Activated T-helper 17 cell treated with anti-CD3 and anti-CD28 coated beads, Interleukin-2, amount 50 U/mL, for 72 hours (primary cell): ENCODE data around the gene JUNB. TPM values are rescaled to one million over a fixed set of nuclear protein-coding genes. Genes with fewer than 3 reads are reported as not detected.
"Not testable (repeated sequence)": the region's sequence is repeated elsewhere in the genome, so short reads cannot be mapped to it uniquely, and the experiment has no call there.

ENCODE experiments used
- ATAC-seq: fragments of 150-1000 bp; cut with Tn5 transposase; replicated peaks from 2 replicates; pipeline ENCODE4 v1.10.0; 2021; ENCODE audit warnings: mild to moderate bottlenecking, moderate library complexity
- H3K27ac Mint-ChIP-seq: one replicate; pipeline ENCODE4 v1.8.0; 2022; ENCODE audit warnings: mixed read lengths
- H3K27me3 Mint-ChIP-seq: one replicate; pipeline ENCODE4 v1.8.0; 2022; ENCODE audit warnings: mixed read lengths
- H3K36me3 Mint-ChIP-seq: one replicate; pipeline ENCODE4 v1.8.0; 2022; ENCODE audit warnings: low read depth, mild to moderate bottlenecking, mixed read lengths
- H3K4me1 Mint-ChIP-seq: one replicate; pipeline ENCODE4 v1.8.0; 2022; ENCODE audit warnings: mixed read lengths
- H3K4me3 Mint-ChIP-seq: one replicate; pipeline ENCODE4 v1.8.0; 2022; ENCODE audit warnings: mild to moderate bottlenecking, mixed read lengths
- H3K9me3 Mint-ChIP-seq: one replicate; pipeline ENCODE4 v1.8.0; 2022; ENCODE audit warnings: mixed read lengths
- total RNA-seq, 2 donors: library from RNA; stranded (reverse); gene quantifications; one replicate each; pipeline ENCODE4 v1.2.3, GENCODE V29; 2022

JUNB gene
- total RNA-seq, 2 donors from 2014 or later = 328 to 586 TPM

DNA sequence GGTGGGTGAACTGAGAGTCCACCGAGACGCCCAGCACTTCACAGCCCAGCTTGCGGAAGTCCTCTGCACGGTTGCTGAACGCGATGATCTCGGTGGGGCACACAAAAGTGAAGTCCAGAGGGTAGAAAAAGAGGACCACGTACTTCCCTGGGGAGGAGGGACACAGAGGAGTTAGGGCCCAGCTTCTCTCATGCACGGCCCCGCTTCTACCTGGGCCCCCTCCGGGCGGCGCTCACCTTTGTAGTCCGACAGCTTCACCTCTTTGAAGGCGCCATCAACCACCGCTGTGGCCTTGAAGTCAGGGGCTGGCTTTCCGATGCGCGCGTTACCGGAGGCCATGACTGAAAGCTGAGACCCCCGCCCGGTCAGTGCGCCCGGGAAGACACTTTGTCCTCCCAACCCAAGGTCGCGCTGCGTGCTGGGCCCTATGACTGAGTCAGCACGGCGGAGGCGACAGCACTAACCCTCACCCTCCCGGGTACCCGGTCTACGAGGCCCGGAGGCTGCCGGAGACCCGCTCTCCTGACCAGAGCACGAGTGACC lies 9.7 kb downstream of the JUNB start:
- Mint-ChIP-seq H3K4me1 (peaks cover 13% of the 10 kb centered on the region), H3K36me3 (peaks cover 50% of the 10 kb centered on the region), H3K9me3 (no peaks in the 10 kb centered on the region), H3K27ac (peak overlapping the region; percentile 75), H3K27me3 (no peaks in the 10 kb centered on the region), H3K4me3 (peak overlapping the region; percentile 83)
- ATAC-seq = peak; percentile 49

DNA sequence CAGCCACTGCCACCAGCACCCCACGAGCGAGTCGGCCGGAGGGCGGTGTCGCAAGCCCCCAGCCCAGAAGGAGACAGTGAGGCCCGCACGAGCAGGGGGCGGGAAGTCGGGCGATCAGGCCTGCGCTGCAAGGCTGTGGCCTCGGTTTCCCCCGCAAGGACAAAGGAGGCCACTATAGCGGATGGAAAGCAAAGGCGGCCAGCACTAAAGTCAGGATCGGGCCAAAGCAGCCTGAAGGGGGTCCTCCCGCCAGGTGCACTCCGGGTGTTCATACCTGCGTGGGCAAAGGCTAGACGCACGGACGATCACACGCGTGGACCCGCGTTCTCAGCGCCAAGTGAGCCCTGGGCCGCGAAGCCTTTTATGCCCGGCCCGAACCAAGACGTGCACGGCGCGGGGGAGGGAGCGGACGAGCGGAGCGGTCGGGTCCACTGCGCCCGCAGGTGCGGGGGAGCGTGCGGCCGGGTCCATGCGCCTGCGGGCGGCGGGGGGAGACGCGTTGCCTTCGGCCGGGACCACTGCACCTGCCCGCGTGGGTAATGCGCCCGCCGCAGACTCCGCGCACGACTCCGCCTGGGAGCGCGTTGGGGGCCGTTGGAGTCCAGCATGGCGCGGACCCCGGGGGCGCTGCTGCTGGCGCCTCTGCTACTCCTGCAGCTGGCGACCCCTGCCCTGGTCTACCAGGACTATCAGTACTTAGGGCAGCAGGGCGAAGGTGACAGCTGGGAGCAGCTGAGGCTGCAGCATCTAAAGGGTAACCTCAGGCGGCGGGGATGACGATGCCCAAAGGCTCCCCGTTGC lies 10.4 kb downstream of the JUNB start, which contains the start of the genes PRDX2 and THSD8:
Gene PRDX2 (minus strand): TSS at position 335 of the 801 bp plus-strand sequence. CDS start 539 bp downstream, outside the sequence.
Gene THSD8 (plus strand): TSS at position 604 of the 801 bp plus-strand sequence. CDS start 3 bp downstream, at position 607.
- Mint-ChIP-seq H3K27ac (peak within 1 kb of the TSS; percentile 75), H3K4me1 (peaks cover 14% of the 10 kb centered on the region), H3K36me3 (peaks cover 49% of the 10 kb centered on the region), H3K9me3 (no peaks in the 10 kb centered on the region), H3K27me3 (no peaks in the 10 kb centered on the region), H3K4me3 (peak within 1 kb of the TSS; percentile 83)
- ATAC-seq = peak; percentile 79

- Mint-ChIP-seq H3K36me3 (peaks cover 49% of the 10 kb centered on the region), H3K9me3 (no peaks in the 10 kb centered on the region), H3K27me3 (no peaks in the 10 kb centered on the region), H3K27ac (peak overlapping the region; percentile 36), H3K4me1 (peaks cover 14% of the 10 kb centered on the region), H3K4me3 (peak overlapping the region; percentile 83)
- no peak for ATAC-seq
Observed at GRCh38 chr19:12802267-12803106, 11.2 kb downstream of the JUNB start.

- Mint-ChIP-seq H3K9me3 (no peaks in the 10 kb centered on the region), H3K36me3 (peaks cover 51% of the 10 kb centered on the region), H3K27ac (no peak overlapping the region), H3K4me3 (no peak overlapping the region), H3K27me3 (no peaks in the 10 kb centered on the region), H3K4me1 (peaks cover 14% of the 10 kb centered on the region)
- ATAC-seq = no peak
Observed at GRCh38 chr19:12804051-12804450, 12.8 kb downstream of the JUNB start.

- H3K27me3 Mint-ChIP-seq = no peaks in the 10 kb centered on the region
- ATAC-seq = peak; percentile 92
- no peaks in the 10 kb centered on the region for H3K9me3 Mint-ChIP-seq
- H3K27ac Mint-ChIP-seq = peak within 1 kb of the TSS; percentile 94
- peaks cover 14% of the 10 kb centered on the region for H3K4me1 Mint-ChIP-seq
- H3K4me3 Mint-ChIP-seq = peak within 1 kb of the TSS; percentile 95
- H3K36me3 Mint-ChIP-seq = peaks cover 47% of the 10 kb centered on the region
Observed at GRCh38 chr19:12806242-12807081, 15.2 kb downstream of the JUNB start, which contains the start of gene RNASEH2A. RNASEH2A (plus strand) TSS chr19:12806584; CDS start chr19:12806674, 90 bp downstream.

DNA sequence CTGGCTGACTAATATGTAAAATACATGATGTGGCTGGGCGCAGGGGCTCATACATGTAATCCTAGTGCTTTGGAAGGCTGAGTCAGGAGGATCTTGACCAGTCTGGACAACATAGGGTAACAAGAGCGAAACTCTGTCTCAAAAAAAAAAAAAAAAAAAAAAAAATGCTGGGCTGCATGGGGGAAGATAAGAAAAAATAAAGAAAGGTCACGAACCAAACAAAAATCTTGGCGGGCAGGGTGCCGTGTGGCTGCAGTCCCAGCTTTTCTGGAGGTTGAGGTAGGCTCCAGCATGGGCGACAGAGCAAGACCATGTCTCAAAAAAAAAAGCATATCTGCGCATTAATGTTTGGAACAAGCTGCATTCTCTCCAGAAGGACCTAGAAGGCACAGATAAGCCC lies 23.8 kb downstream of the JUNB start:
- Mint-ChIP-seq H3K4me1 (no peaks in the 10 kb centered on the region), H3K27me3 (no peaks in the 10 kb centered on the region), H3K9me3 (no peaks in the 10 kb centered on the region), H3K36me3 (peaks cover 51% of the 10 kb centered on the region), H3K4me3 (no peak overlapping the region), H3K27ac (no peak overlapping the region)
- ATAC-seq = no peak

DNA sequence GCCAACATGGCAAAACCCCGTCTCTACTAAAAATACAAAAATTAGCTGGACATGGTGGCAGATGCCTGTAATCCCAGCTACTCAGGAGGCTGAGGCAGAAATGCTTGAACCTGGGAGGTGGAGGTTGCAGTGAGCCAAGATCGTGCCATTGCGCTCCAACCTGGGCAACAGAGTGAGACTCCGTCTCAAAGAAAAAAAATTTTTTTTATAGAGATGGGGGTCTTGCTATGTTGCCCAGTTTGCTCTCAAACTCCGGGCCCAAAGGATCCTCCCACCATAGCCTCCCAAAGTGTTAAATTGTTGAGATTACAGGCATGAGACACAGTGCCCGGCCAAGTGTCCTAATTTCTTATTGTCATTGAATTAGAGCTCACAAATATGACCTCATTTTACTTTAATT lies 25.9 kb downstream of the JUNB start:
- H3K4me3 Mint-ChIP-seq, ATAC-seq: not testable (repeated sequence)

GRCh38 chr19:12817810-12818209 lies 26.5 kb downstream of the JUNB start:
- H3K27me3 Mint-ChIP-seq, ATAC-seq, H3K4me1 Mint-ChIP-seq, H3K27ac Mint-ChIP-seq, H3K9me3 Mint-ChIP-seq, H3K4me3 Mint-ChIP-seq: not testable (repeated sequence)
- peaks cover 27% of the 10 kb centered on the region for H3K36me3 Mint-ChIP-seq

More for the DNA sequence above, 25.9 kb downstream of the JUNB start:
- H3K27me3 Mint-ChIP-seq, H3K27ac Mint-ChIP-seq, H3K9me3 Mint-ChIP-seq, H3K4me1 Mint-ChIP-seq: not testable (repeated sequence)
- H3K36me3 Mint-ChIP-seq = peaks cover 33% of the 10 kb centered on the region

DNA sequence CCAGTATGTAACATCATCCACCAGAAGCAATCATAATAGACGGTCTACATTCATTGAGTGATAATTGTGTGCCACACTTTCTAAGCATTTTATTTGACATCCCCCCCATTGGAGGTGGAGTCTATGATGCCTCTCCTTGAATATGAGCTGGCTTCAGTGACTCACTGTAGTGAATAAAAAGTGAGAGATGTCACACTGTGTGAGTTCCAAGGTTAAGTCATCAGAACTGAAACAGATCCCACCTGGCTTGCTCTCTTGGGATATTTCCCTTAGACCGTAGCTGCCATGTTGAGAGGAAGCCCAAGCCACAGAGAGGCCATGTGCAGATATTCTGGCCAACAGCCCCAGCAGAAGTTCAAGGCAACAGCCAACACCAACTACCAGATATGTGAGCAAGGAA lies 30.5 kb downstream of the JUNB start:
- Mint-ChIP-seq H3K27me3 (peaks cover 18% of the 10 kb centered on the region), H3K27ac (no peak overlapping the region), H3K4me3 (no peak overlapping the region), H3K9me3 (peaks cover 4% of the 10 kb centered on the region), H3K36me3 (no peaks in the 10 kb centered on the region), H3K4me1 (peaks cover 4% of the 10 kb centered on the region)
- peak; percentile 54 for ATAC-seq

- Mint-ChIP-seq H3K36me3 (no peaks in the 10 kb centered on the region), H3K27ac (no peak overlapping the region), H3K27me3 (peaks cover 38% of the 10 kb centered on the region), H3K4me3 (peak overlapping the region; percentile 36), H3K9me3 (peaks cover 4% of the 10 kb centered on the region), H3K4me1 (peaks cover 4% of the 10 kb centered on the region)
- ATAC-seq = peak; percentile 72
Observed at GRCh38 chr19:12825254-12826131, 34.2 kb downstream of the JUNB start.

GRCh38 chr19:12828494-12828893 lies 37.2 kb downstream of the JUNB start:
- H3K4me1 Mint-ChIP-seq = peaks cover 5% of the 10 kb centered on the region
- no peak overlapping the region for H3K27ac Mint-ChIP-seq
- peaks cover 55% of the 10 kb centered on the region for H3K27me3 Mint-ChIP-seq
- H3K36me3 Mint-ChIP-seq = no peaks in the 10 kb centered on the region
- no peak overlapping the region for H3K4me3 Mint-ChIP-seq
- peak; percentile 54 for ATAC-seq
- H3K9me3 Mint-ChIP-seq = no peaks in the 10 kb centered on the region

- peak overlapping the region; percentile 49 for H3K4me3 Mint-ChIP-seq
- ATAC-seq = no peak
- H3K27me3 Mint-ChIP-seq = peaks cover 54% of the 10 kb centered on the region
- no peaks in the 10 kb centered on the region for H3K9me3 Mint-ChIP-seq
- H3K4me1 Mint-ChIP-seq = peaks cover 14% of the 10 kb centered on the region
- no peak overlapping the region for H3K27ac Mint-ChIP-seq
- H3K36me3 Mint-ChIP-seq = no peaks in the 10 kb centered on the region
Observed at GRCh38 chr19:12833418-12833737, 42.1 kb downstream of the JUNB start.
